CD4-positive, CD25-positive, alpha-beta regulatory T cell (primary cell): ENCODE data around the gene OR4Q2. TPM values are rescaled to one million over a fixed set of nuclear protein-coding genes. Genes with fewer than 3 reads are reported as not detected.
A peak's percentile ranks its signal among the peaks of the same experiment; 100 is the strongest.

Experiments
- ATAC-seq, 2 donors: fragments of 150-1000 bp; cut with Tn5 transposase; one replicate each; pipeline ENCODE4 v1.10.0; 2021; ENCODE audit warnings: low read depth in 2 of 2, moderate number of reproducible peaks in 2 of 2, moderate library complexity in 1 of 2
- DNase-seq, 3 donors: peaks; one replicate each; pipeline versions ENCODE4 v3.0.0 to v3.0.0-alpha.2; 2012 to 2022; ENCODE audit warnings: mixed read lengths in 1 of 3
- H3K27ac ChIP-seq: one replicate; pipeline ENCODE4 v1.7.0; 2013; ENCODE audit warnings: mild to moderate bottlenecking, low read length; ENCODE audit not compliant: insufficient read depth, poor library complexity, severe bottlenecking
- H3K27me3 ChIP-seq: one replicate; pipeline ENCODE4 v1.7.0; 2013; ENCODE audit warnings: low read length; ENCODE audit not compliant: control insufficient read depth, insufficient read depth
- H3K36me3 ChIP-seq: one replicate; pipeline ENCODE4 v1.7.0; 2013; ENCODE audit warnings: mild to moderate bottlenecking, low read length, moderate library complexity; ENCODE audit not compliant: control insufficient read depth, insufficient read depth
- H3K4me1 ChIP-seq: 2 replicates; pipeline ENCODE4 v1.7.0; 2013; ENCODE audit warnings: mild to moderate bottlenecking, low read length; ENCODE audit not compliant: insufficient read depth, control insufficient read depth, poor library complexity, severe bottlenecking
- H3K4me3 ChIP-seq: one replicate; pipeline ENCODE4 v1.7.0; 2013; ENCODE audit warnings: low read depth, mild to moderate bottlenecking, low read length, moderate library complexity
- H3K9me3 ChIP-seq, 2 experiments: 1 replicate in 1 of 2; 2 replicates in 1 of 2; pipeline ENCODE4 v1.7.0; 2013; ENCODE audit warnings: low read length in 2 of 2, mild to moderate bottlenecking in 1 of 2, moderate library complexity in 1 of 2; ENCODE audit not compliant: control insufficient read depth in 2 of 2
- H3K27ac Mint-ChIP-seq, 3 donors: one replicate each; pipeline ENCODE4 v1.8.0; 2020 to 2022; ENCODE audit warnings: mild to moderate bottlenecking in 3 of 3, mixed read lengths in 3 of 3, moderate library complexity in 2 of 3
- H3K27me3 Mint-ChIP-seq: one replicate; pipeline ENCODE4 v1.8.0; 2022; ENCODE audit warnings: mild to moderate bottlenecking, mixed read lengths
- H3K36me3 Mint-ChIP-seq: one replicate; pipeline ENCODE4 v1.8.0; 2020; ENCODE audit warnings: mixed read lengths
- H3K4me1 Mint-ChIP-seq, 4 donors: one replicate each; pipeline ENCODE4 v1.8.0; 2020 to 2022; ENCODE audit warnings: mixed read lengths in 4 of 4, mild to moderate bottlenecking in 1 of 4
- H3K4me3 Mint-ChIP-seq, 4 donors: one replicate each; pipeline ENCODE4 v1.8.0; 2020 to 2022; ENCODE audit warnings: mild to moderate bottlenecking in 4 of 4, mixed read lengths in 4 of 4, moderate library complexity in 3 of 4
- H3K9me3 Mint-ChIP-seq, 7 donors: one replicate each; pipeline ENCODE4 v1.8.0; 2020 to 2022; ENCODE audit warnings: mixed read lengths in 7 of 7, mild to moderate bottlenecking in 3 of 7, moderate library complexity in 2 of 7
- polyA plus RNA-seq, 4 donors: library from polyadenylated mRNA; unstranded; fragments of 300-500 nt; fragmentation: Illumina TruSeq; gene quantifications; one replicate each; pipeline ENCODE4 v1.2.3, GENCODE V29; 2021
- total RNA-seq: library from RNA; stranded (reverse); gene quantifications from one replicate; pipeline ENCODE4 v1.2.3, GENCODE V29; 2022

Gene OR4Q2
- total and polyA plus RNA-seq, 5 donors from 2014 or later, result not detected

GRCh38 chr14:20031058-20031457 is 29.1 kb downstream of the OR4Q2 start:
- H3K9me3 Mint-ChIP-seq, result peaks cover 0 to 3% (median 0%) of the 10 kb centered on the region in 7 donors
- Histone ChIP-seq H3K9me3 (no peaks in the 10 kb centered on the region), H3K27me3 (no peaks in the 10 kb centered on the region), H3K4me1 (no peaks in the 10 kb centered on the region), H3K27ac (no peak overlapping the region), H3K36me3 (no peaks in the 10 kb centered on the region), H3K4me3 (no peak overlapping the region)
- H3K27me3 Mint-ChIP-seq, result no peaks in the 10 kb centered on the region
- no peak for DNase-seq
- no peak overlapping the region for H3K4me3 Mint-ChIP-seq
- no peaks in the 10 kb centered on the region for H3K4me1 Mint-ChIP-seq
- H3K27ac Mint-ChIP-seq, result no peak overlapping the region
- no peak for ATAC-seq
- H3K36me3 Mint-ChIP-seq, result no peaks in the 10 kb centered on the region

GRCh38 chr14:20035449-20035848 is 33.5 kb downstream of the OR4Q2 start:
- Histone ChIP-seq H3K36me3 (no peaks in the 10 kb centered on the region), H3K4me3 (no peak overlapping the region)
- H3K4me3 Mint-ChIP-seq, result no peak overlapping the region

GRCh38 chr14:20035938-20036337 is 34.0 kb downstream of the OR4Q2 start, which contains the start of gene OR4K13:
TSS of gene OR4K13 (minus strand) at chr14:20036038. CDS start at chr14:20034758, 1,280 bp downstream.
- Mint-ChIP-seq H3K27me3 (no peaks in the 10 kb centered on the region), H3K4me3 (peak within 1 kb of the TSS in 1 of 4 donors; percentile 15), H3K27ac (no peak within 1 kb of the TSS), H3K4me1 (no peaks in the 10 kb centered on the region), H3K36me3 (no peaks in the 10 kb centered on the region), H3K9me3 (peaks cover 0 to 6% (median 3%) of the 10 kb centered on the region in 7 donors)
- H3K4me3 ChIP-seq, result no peak within 1 kb of the TSS
- no peaks in the 10 kb centered on the region for H3K4me1 ChIP-seq
- DNase-seq, result no peak
- H3K27me3 ChIP-seq, result no peaks in the 10 kb centered on the region
- no peak within 1 kb of the TSS for H3K27ac ChIP-seq
- no peak for ATAC-seq
- no peaks in the 10 kb centered on the region for H3K36me3 ChIP-seq
- no peaks in the 10 kb centered on the region for H3K9me3 ChIP-seq

More at GRCh38 chr14:20035449-20035848, 33.5 kb downstream of the OR4Q2 start:
- H3K27me3 Mint-ChIP-seq, result no peaks in the 10 kb centered on the region
- Histone ChIP-seq H3K4me1 (no peaks in the 10 kb centered on the region), H3K9me3 (no peaks in the 10 kb centered on the region), H3K27me3 (no peaks in the 10 kb centered on the region), H3K27ac (no peak overlapping the region)
- H3K4me1 Mint-ChIP-seq, result no peaks in the 10 kb centered on the region
- H3K27ac Mint-ChIP-seq, result no peak overlapping the region
- no peak for ATAC-seq
- no peaks in the 10 kb centered on the region for H3K36me3 Mint-ChIP-seq
- H3K9me3 Mint-ChIP-seq, result peaks cover 0 to 4% (median 2%) of the 10 kb centered on the region in 7 donors
- no peak for DNase-seq

- no peaks in the 10 kb centered on the region for H3K4me1 Mint-ChIP-seq
- Histone ChIP-seq H3K27me3 (no peaks in the 10 kb centered on the region), H3K4me1 (no peaks in the 10 kb centered on the region), H3K36me3 (no peaks in the 10 kb centered on the region), H3K9me3 (no peaks in the 10 kb centered on the region), H3K4me3 (no peak overlapping the region), H3K27ac (no peak overlapping the region)
- no peak for DNase-seq
- no peak overlapping the region for H3K27ac Mint-ChIP-seq
- H3K9me3 Mint-ChIP-seq, result peaks cover 0 to 7% (median 1%) of the 10 kb centered on the region in 7 donors
- no peaks in the 10 kb centered on the region for H3K36me3 Mint-ChIP-seq
- no peak for ATAC-seq
- H3K27me3 Mint-ChIP-seq, result peaks cover 4% of the 10 kb centered on the region
- no peak overlapping the region for H3K4me3 Mint-ChIP-seq
These were observed 42.3 kb downstream of the OR4Q2 start for GRCh38 chr14:20044243-20044642.

- ATAC-seq (no peak), DNase-seq (no peak)
- no peak overlapping the region for H3K27ac ChIP-seq
- peak overlapping the region in 1 of 3 donors; percentile 31 for H3K27ac Mint-ChIP-seq
- no peaks in the 10 kb centered on the region for H3K9me3 ChIP-seq
- H3K4me1 ChIP-seq, result no peaks in the 10 kb centered on the region
- no peak overlapping the region for H3K4me3 ChIP-seq
- H3K4me3 Mint-ChIP-seq, result no peak overlapping the region
- no peaks in the 10 kb centered on the region for H3K36me3 Mint-ChIP-seq
- H3K36me3 ChIP-seq, result no peaks in the 10 kb centered on the region
- H3K9me3 Mint-ChIP-seq, result peaks cover 0 to 2% (median 0%) of the 10 kb centered on the region in 7 donors
- H3K27me3 Mint-ChIP-seq, result peaks cover 8% of the 10 kb centered on the region
- no peaks in the 10 kb centered on the region for H3K4me1 Mint-ChIP-seq
- H3K27me3 ChIP-seq, result no peaks in the 10 kb centered on the region
These were observed 46.2 kb downstream of the OR4Q2 start for GRCh38 chr14:20048202-20048601.

Other genes starting within 250 kb of the OR4Q2 start
- not detected for gene OR4M1, start 228.7 kb upstream of the OR4Q2 start, total RNA-seq
- not detected for gene OR4M1, start 228.7 kb upstream of the OR4Q2 start, polyA plus RNA-seq
- not detected for gene OR4N2, start 198.4 kb upstream of the OR4Q2 start, total RNA-seq
- gene OR4N2, start 198.4 kb upstream of the OR4Q2 start, polyA plus RNA-seq, result not detected
- gene OR4K2, start 127.0 kb upstream of the OR4Q2 start, total RNA-seq, result not detected
- gene OR4K2, start 127.0 kb upstream of the OR4Q2 start, polyA plus RNA-seq, result not detected
- gene OR4K5, start 81.6 kb upstream of the OR4Q2 start, total RNA-seq, result not detected
- gene OR4K5, start 81.6 kb upstream of the OR4Q2 start, polyA plus RNA-seq, result not detected
- not detected for gene OR4K1, start 71.2 kb upstream of the OR4Q2 start, total RNA-seq
- gene OR4K1, start 71.2 kb upstream of the OR4Q2 start, polyA plus RNA-seq, result not detected
- gene OR4K15, start 26.6 kb upstream of the OR4Q2 start, total RNA-seq, result not detected
- not detected for gene OR4K15, start 26.6 kb upstream of the OR4Q2 start, polyA plus RNA-seq
- gene OR4K14, start 17.1 kb downstream of the OR4Q2 start, total RNA-seq, result not detected
- not detected for gene OR4K14, start 17.1 kb downstream of the OR4Q2 start, polyA plus RNA-seq
- gene OR4K13, start 33.9 kb downstream of the OR4Q2 start, total RNA-seq, result not detected
- gene OR4K13, start 33.9 kb downstream of the OR4Q2 start, polyA plus RNA-seq, result not detected
- gene OR4L1, start 57.9 kb downstream of the OR4Q2 start, total RNA-seq, result not detected
- not detected for gene OR4L1, start 57.9 kb downstream of the OR4Q2 start, polyA plus RNA-seq
- not detected for gene OR4K17, start 108.6 kb downstream of the OR4Q2 start, total RNA-seq
- gene OR4K17, start 108.6 kb downstream of the OR4Q2 start, polyA plus RNA-seq, result not detected
- gene OR4N5, start 136.7 kb downstream of the OR4Q2 start, total RNA-seq, result not detected
- gene OR4N5, start 136.7 kb downstream of the OR4Q2 start, polyA plus RNA-seq, result not detected
- not detected for gene OR11G2, start 188.7 kb downstream of the OR4Q2 start, total RNA-seq
- gene OR11G2, start 188.7 kb downstream of the OR4Q2 start, polyA plus RNA-seq, result not detected
- not detected for gene OR11H6, start 221.5 kb downstream of the OR4Q2 start, total RNA-seq
- gene OR11H6, start 221.5 kb downstream of the OR4Q2 start, polyA plus RNA-seq, result not detected
- gene OR11H7, start 226.8 kb downstream of the OR4Q2 start, total RNA-seq, result not detected
- gene OR11H7, start 226.8 kb downstream of the OR4Q2 start, polyA plus RNA-seq, result not detected
- gene OR11H4, start 237.1 kb downstream of the OR4Q2 start, total RNA-seq, result not detected
- not detected for gene OR11H4, start 237.1 kb downstream of the OR4Q2 start, polyA plus RNA-seq